Neutrophil (primary cell): ENCODE results near the gene DHDDS.

Source experiments
- H3K27ac ChIP-seq: fragments of 200-600 bp; sonication (generic); 2 replicates; pipeline ENCODE4 v1.5.1; 2016; ENCODE audit warnings: mild to moderate bottlenecking, moderate library complexity
- H3K27me3 ChIP-seq: fragments of 200-600 bp; sonication (generic); 2 replicates; pipeline ENCODE4 v1.6.0; 2016; ENCODE audit warnings: mild to moderate bottlenecking
- H3K36me3 ChIP-seq: fragments of 200-600 bp; sonication (generic); 2 replicates; pipeline ENCODE4 v1.5.1; 2017
- H3K4me1 ChIP-seq, 2 experiments: fragments of 200-600 bp in 1 of 2; sonication (generic) in 1 of 2; 1 replicate in 1 of 2; 2 replicates in 1 of 2; pipeline versions ENCODE4 v1.5.1 to v1.6.1; 2013 to 2016; ENCODE audit warnings: low read depth in 1 of 2, low read length in 1 of 2, mild to moderate bottlenecking in 1 of 2, moderate library complexity in 1 of 2; ENCODE audit not compliant: control insufficient read depth in 1 of 2, insufficient read depth in 1 of 2
- H3K4me3 ChIP-seq, 2 experiments: fragments of 200-600 bp in 1 of 2; sonication (generic) in 1 of 2; 1 replicate in 1 of 2; 2 replicates in 1 of 2; pipeline ENCODE4 v1.5.1; 2013 to 2016; ENCODE audit warnings: low read depth in 1 of 2, low read length in 1 of 2, mild to moderate bottlenecking in 1 of 2, moderate library complexity in 1 of 2
- H3K9me3 ChIP-seq: fragments of 200-600 bp; sonication (generic); 2 replicates; pipeline ENCODE4 v1.5.1; 2016
- TF ChIP-seq, protein P1 (sequence below): fragments of 200-600 bp; sonication (generic); IDR thresholded peaks from 2 replicates; pipeline ENCODE4 v1.5.1; 2016; ENCODE audit warnings: antibody characterized with exemption

DHDDS gene

DNA sequence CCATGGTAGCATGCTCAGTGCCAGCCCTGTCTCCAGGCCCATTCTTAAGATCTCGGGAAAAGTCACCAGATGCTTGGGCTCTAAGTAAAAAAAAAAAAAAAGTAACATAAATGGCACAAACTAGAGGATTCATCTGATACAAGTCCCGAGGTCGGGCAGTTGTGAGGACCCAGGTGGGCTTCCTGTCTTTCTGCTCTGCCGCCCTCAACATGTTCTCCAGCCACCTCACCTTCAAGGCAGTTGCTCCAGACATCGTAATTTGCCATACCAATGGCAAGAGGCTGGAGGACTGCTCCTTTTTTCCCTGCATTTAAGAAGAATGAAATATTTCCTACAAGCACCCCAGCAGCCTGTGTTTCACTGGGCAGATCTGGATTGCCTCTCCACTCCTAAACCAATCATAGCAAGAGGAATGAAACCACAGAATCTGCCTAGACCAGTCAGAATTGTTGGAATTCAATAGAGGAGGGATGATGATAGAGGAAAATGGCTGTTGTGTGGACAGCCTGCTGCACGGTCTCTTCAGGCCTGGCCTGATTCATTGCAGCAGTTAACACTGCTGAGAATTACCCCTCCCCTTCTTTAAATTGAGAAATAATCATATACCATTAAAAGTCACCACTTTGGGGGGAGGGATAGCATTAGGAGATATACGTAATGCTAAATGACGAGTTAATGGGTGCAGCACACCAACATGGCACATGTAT is 45.5 kb downstream of the DHDDS start:
- peaks cover 56% of the 10 kb centered on the region for H3K36me3 ChIP-seq
- H3K4me3 ChIP-seq = no peak overlapping the region
- no peaks in the 10 kb centered on the region for H3K27me3 ChIP-seq
- H3K27ac ChIP-seq = peak overlapping the region; percentile 58
- TF ChIP-seq, protein P1, sequence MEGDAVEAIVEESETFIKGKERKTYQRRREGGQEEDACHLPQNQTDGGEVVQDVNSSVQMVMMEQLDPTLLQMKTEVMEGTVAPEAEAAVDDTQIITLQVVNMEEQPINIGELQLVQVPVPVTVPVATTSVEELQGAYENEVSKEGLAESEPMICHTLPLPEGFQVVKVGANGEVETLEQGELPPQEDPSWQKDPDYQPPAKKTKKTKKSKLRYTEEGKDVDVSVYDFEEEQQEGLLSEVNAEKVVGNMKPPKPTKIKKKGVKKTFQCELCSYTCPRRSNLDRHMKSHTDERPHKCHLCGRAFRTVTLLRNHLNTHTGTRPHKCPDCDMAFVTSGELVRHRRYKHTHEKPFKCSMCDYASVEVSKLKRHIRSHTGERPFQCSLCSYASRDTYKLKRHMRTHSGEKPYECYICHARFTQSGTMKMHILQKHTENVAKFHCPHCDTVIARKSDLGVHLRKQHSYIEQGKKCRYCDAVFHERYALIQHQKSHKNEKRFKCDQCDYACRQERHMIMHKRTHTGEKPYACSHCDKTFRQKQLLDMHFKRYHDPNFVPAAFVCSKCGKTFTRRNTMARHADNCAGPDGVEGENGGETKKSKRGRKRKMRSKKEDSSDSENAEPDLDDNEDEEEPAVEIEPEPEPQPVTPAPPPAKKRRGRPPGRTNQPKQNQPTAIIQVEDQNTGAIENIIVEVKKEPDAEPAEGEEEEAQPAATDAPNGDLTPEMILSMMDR = no peak
- no peaks in the 10 kb centered on the region for H3K9me3 ChIP-seq
- H3K4me1 ChIP-seq = peaks cover 20 to 23% of the 10 kb centered on the region in 2 experiments

DNA sequence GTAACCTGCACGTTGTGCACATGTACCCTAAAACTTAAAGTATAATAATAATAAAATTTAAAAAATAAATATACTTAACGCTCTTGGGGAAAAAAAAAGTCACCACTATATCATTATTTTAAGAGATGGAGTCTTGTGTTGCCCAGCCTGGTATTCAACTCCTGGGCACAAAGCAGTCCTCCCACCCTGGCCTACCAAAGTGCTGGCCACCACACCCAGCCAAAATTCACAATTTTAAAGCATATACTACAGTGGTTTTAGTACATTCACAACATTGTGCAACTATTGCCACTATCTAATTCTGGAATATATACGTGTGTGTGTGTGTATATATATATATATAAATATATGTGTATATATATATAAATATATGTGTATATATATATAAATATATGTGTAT is 46.0 kb downstream of the DHDDS start:
- no peaks in the 10 kb centered on the region for H3K9me3 ChIP-seq
- peaks cover 56% of the 10 kb centered on the region for H3K36me3 ChIP-seq
- no peak overlapping the region for H3K4me3 ChIP-seq
- H3K27me3 ChIP-seq = no peaks in the 10 kb centered on the region
- TF ChIP-seq, protein P1 = no peak
- peaks cover 18 to 21% of the 10 kb centered on the region in 2 experiments for H3K4me1 ChIP-seq
- no peak overlapping the region for H3K27ac ChIP-seq

DNA sequence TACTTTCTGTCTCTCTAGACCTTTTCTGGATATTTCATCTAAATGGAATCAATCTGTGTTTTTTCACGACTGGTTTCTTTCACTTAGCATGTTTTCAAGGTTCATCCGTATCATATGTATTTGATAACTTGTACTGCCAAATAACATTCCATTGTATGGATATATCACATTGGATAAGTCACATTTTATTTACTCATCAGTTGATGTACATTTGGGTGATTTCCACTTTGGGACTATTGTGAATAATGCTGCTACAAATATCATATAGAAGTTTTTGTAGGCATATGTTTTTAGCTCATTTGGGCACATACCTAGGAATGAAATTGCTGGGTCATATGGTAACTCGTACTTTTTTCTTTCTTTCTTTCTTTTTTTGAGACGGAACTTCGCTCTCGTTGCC is 46.9 kb downstream of the DHDDS start:
- H3K27me3 ChIP-seq = no peaks in the 10 kb centered on the region
- peaks cover 51% of the 10 kb centered on the region for H3K36me3 ChIP-seq
- H3K9me3 ChIP-seq = no peaks in the 10 kb centered on the region
- peaks cover 10 to 13% of the 10 kb centered on the region in 2 experiments for H3K4me1 ChIP-seq
- H3K4me3 ChIP-seq = no peak overlapping the region
- TF ChIP-seq, protein P1 = no peak
- peak overlapping the region; percentile 36 for H3K27ac ChIP-seq

DNA sequence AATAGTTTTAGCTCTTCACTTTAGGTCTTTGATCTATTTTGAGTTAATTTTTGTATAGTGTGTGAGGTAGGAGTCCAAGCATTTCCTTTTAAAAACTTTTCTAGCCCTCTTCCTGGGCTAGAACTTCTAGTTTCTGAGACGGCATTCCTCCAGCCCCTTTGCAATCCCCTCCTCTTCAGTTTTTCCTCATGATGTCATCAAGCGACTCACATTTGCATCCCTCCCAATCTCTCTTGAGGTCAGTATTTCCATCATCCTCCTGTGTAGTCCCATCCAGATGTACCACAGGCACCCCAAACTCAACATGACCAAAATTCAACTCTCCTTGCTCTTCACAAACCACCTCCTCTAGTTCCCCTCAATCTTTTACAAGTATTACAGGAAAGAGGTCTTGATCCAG is 50.8 kb downstream of the DHDDS start:
- TF ChIP-seq, protein P1 = no peak
- peaks cover 19% of the 10 kb centered on the region for H3K36me3 ChIP-seq
- no peak overlapping the region for H3K27ac ChIP-seq
- no peaks in the 10 kb centered on the region for H3K9me3 ChIP-seq
- H3K4me1 ChIP-seq = no peaks in the 10 kb centered on the region
- no peaks in the 10 kb centered on the region for H3K27me3 ChIP-seq
- H3K4me3 ChIP-seq = no peak overlapping the region

DNA sequence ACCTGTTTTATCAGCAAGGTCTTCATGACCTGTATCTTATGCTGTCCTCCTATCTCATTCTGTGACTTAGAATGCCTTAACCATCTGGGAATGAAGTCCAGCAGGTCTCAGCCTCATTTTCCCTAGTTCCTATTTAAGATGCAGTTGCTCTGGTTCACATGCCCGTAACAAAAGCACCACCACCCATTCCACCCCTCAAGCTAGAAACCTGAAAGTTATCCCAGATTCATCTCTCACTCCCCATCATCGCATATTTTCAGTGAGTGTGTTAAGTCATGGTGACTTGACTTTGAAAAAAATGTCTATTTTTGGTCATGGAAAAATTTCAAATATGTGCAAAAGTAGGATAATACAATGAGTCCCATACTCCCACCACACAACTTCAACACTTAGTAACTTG is 51.9 kb downstream of the DHDDS start:
- H3K27me3 ChIP-seq = no peaks in the 10 kb centered on the region
- H3K4me3 ChIP-seq = no peak overlapping the region
- TF ChIP-seq, protein P1 = no peak
- H3K36me3 ChIP-seq = peaks cover 14% of the 10 kb centered on the region
- no peaks in the 10 kb centered on the region for H3K9me3 ChIP-seq
- no peak overlapping the region for H3K27ac ChIP-seq
- H3K4me1 ChIP-seq = no peaks in the 10 kb centered on the region
